NAMALWA (cell line): ENCODE results near the gene SBK2.
"Not testable (repeated sequence)": the region's sequence is repeated elsewhere in the genome, so short reads cannot be mapped to it uniquely, and the experiment has no call there.

Experiments
- DNase-seq: peaks from one replicate; pipeline ENCODE4 v3.0.0-alpha.2; 2015; ENCODE audit warnings: low spot score

SBK2 gene

DNA sequence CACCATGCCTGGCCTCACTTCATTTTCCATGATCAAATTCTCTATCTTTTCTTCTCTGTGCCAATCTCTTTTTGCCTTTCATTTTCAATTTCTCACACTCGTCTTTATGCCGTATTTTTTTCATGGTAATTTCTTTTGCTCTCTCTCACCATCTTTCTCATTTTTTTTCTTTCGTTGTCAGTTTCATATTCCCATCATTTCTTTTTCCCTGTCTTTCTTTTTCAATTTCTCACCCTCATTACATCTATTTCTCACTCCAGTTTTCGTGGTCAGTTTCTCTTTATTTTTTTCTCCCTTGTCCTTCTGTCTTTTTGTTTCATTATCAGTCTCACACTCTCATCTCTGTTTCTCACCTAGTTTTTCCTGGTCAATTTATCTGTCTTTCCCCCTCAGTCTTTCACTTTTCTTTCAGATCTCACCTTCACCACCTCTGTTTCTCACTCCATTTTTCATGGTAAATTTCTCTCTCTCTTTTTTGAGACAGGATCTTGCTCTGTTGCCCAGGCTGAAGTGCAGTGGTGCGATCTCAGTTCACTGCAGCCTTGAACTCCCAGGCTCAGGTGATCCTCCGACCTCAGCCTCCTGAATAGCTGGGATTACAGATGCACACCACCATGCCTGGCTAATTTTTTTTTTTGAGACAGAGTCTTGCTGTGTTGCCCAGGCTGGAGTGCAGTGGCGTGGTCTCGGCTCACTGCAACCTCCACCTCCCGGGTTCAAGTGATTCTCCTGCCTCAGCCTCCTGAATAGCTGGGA lies 34.6 kb downstream of the SBK2 start:
- DNase-seq = no peak

DNA sequence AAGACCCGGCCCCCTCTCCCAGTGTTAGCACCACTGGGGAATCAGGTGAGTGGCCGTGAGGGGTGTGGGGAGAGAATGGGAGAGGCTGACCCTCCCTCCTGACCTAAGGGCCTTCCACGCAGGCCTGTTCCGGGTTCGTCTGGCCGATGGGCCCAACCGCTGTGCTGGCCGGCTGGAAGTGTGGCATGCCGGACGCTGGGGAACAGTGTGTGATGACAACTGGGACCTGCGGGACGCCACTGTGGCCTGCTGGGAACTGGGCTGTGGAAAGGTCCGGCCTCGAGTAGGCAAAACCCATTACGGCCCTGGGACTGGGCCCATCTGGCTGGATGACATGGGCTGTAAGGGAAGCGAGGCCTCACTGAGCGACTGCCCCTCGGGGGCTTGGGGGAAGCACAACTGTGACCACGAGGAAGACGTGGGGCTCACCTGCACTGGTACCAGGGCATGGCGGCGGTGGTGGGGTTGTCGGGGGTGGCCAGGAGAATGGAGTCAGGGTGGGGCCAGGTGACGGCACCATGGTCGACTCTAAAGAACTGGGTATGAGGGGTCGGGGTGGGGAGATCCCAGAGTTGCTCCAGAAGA lies 36.5 kb downstream of the SBK2 start:
- DNase-seq = no peak

DNA sequence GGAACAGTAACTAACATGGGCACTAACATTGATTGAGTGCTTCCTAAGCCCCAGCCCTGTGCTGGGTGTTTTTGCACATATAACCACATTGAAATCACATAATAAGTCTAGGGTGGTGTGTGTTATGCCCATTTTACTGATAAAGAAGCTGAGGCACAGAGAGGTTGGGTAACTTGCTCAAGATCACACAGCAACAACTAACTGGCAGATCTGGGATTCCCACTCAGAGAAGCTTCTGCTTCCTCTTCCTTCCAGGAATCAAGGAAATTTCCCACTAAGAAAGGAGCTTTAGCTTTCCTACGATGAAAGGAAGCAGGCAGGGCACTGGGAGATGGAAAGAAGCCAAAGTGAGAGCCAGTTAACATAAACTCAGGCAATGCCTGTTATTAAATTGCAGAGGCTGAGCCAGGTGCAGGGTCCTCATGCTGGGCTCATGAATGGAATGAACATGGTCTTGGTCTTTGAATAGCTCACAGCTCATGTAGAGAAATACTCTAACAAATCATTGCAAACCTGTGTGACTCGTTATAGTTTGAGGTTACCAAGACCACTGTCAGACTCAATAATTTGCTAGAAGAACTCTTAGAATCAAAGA lies 38.6 kb downstream of the SBK2 start:
- DNase-seq = no peak

GRCh38 chr19:55497763-55498162 lies 39.2 kb downstream of the SBK2 start:
- no peak for DNase-seq

DNA sequence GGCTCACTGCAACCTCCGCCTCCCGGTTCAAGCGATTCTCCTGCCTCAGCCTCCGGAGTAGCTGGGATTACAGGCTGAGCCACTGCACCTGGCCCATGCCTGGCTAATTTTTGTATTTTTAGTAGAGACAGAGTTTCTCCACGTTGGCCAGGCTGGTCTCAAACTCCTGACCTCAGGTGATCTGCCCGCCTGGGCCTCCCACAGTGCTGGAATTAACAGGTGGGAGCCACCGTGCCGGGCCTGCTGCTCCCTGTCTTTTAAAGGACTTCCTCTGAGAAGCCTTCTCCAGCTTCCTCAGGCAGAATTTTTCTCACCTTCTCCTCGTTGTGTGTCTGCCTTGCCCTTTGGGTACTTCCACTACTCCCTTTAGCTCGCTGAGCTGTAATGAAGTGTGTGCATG lies 40.1 kb downstream of the SBK2 start:
- not testable (repeated sequence) for DNase-seq

- DNase-seq = no peak
These were observed 41.1 kb downstream of the SBK2 start for GRCh38 chr19:55495646-55496349.

GRCh38 chr19:55494172-55494761 lies 42.7 kb downstream of the SBK2 start:
- no peak for DNase-seq

- DNase-seq = no peak
These were observed 43.2 kb downstream of the SBK2 start for GRCh38 chr19:55493645-55494171.

GRCh38 chr19:55493052-55493644 lies 43.8 kb downstream of the SBK2 start:
- DNase-seq = no peak

DNA sequence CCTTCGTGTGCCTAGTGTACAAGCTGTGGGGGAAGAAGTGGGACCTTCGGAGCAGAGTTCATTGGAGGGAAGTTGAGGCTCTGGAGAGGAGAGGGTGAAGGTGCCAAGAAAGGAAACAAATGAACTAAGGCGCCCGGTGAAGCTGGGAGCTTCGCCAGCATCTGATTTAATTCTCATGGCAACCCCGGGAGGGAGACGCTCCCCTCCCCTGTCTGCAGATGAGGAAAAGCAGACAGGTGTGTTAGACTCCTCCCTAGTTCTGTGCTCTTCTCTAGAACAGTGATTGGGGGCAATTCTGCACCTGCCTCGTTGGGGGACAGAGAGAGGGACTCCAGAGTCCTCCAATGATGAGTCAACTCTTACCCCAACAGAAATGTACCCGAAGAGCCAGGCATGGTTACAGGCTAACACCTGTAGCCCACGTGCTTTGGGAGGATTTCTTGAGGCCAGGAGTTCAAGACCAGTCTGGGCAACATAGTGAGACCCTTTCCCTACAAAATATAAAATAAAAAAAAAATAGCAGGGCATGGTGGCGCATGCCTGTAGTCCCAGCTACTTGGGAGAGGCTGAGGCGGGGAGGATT lies 44.5 kb downstream of the SBK2 start:
- no peak for DNase-seq

GRCh38 chr19:55491546-55492360 lies 45.2 kb downstream of the SBK2 start:
- no peak for DNase-seq

- DNase-seq = no peak
These were observed 46.2 kb downstream of the SBK2 start for GRCh38 chr19:55490478-55491432.

GRCh38 chr19:55489711-55490477 lies 47.0 kb downstream of the SBK2 start:
- no peak for DNase-seq

DNA sequence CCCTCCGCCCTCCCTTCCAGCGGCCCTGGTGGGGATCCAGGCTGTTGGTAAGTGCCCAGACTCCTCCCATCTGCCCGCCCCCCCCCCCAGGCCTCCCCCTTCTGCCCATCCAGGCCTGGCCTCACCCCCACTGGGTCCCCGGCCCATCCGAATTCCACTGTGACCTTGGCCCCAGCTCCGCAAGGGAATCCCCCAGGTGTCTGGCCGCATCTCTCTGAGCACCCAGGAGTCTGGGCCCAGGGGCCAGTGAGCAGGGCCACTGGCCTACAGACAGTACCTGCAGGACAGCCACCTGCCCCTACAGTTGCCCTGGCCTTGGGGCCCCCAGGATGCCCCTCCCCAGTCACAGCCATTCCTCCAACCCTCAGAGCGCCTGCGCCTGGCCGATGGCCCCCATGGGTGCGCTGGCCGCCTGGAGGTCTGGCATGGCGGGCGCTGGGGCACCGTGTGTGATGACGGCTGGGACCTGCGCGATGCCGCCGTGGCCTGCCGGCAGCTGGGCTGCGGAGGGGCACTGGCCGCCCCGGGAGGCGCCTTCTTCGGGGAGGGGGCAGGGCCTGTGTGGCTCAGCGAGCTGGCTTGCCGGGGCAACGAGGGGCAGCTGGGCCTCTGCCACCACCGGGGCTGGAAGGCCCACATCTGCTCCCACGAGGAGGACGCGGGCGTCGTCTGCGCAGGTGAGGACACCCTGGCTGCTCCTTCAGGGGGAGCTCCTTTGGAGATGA lies 47.8 kb downstream of the SBK2 start:
- DNase-seq = no peak

GRCh38 chr19:55487924-55488687 lies 48.8 kb downstream of the SBK2 start, which contains the start of gene SSC5D:
Gene SSC5D (plus strand): TSS chr19:55488436. CDS start chr19:55488590, 154 bp downstream.
- no peak for DNase-seq

DNA sequence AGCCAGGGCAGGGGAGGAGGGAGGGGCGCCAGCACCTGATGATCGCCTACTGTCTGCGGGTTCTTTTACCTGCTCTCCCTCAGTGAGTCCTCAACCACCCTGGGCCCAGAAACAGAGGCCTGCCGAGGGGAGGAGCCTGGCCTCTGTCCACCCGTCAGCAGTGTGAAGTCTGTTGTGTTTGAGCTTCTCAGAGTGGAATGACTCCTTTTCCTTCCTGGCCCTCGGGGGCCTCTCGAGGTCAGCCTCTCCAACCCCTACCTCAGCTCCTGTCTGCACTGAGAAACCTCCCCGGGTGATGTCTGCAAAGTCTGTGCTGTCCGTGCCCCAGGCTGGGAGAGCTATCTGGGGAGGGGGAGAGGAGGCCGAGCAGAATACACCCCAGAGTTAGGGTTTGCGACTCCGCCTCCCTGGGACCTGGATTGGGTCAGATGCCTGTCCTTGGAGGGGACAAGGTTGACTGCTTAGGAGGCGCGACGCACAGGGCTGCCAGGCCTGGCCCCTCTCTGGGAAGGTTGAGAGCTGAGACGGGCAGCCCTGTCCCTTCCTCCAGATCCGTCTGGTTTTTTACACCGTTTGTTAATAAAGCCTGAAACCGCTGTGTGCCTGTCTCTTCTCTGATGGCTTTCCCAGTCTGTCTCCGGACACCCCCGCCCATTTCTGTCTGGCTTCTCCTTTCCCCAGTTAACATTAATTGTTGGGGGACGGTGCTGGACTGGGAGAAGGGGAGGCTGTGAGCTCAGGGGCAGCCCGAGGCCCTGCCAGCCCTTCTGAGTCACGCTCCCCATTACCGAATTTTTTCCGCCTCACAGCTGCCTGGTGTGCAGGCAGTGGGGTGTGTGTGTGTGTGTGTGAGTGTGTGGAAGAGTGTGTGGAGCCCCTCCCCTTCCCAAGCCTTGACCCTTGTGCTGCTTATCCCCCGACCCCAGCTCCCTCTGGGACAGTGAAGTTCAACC lies 49.7 kb downstream of the SBK2 start:
- DNase-seq = no peak
